ENCODE results near the gene MRC2.

MRC2 gene

DNA sequence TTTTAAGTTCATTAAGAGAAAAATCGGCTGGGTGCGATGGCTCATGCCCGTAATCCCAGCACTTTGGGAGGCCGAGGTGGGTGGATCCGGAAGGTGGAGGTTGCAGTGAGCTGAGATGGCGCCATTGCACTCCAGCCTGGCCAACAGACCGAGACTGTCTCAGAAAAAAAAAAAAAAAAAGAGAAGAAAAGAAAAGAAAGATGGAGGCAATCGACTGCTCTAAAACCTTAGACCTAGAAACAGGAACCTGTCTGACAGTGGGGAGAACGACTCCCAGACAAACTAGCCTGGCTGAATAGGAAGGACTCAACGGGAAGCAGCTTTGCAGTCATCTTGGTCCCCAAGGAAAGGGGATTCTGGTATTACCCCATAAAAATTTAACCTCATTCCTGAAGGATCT is 13.7 kb downstream of the MRC2 start:
- DNase-seq (ENCODE audit: low spot score), result no peak
- in situ Hi-C loops (cut with MboI; ENCODE audit: low sequenced_read_pairs, unreplicated experiment), result no loop called here
- TF ChIP-seq CTCF (IDR thresholded peaks at IDR 0.05; ENCODE audit: borderline replicate concordance, control extremely low read depth, extremely low read depth, insufficient read depth, missing control alignments), result no peak

DNA sequence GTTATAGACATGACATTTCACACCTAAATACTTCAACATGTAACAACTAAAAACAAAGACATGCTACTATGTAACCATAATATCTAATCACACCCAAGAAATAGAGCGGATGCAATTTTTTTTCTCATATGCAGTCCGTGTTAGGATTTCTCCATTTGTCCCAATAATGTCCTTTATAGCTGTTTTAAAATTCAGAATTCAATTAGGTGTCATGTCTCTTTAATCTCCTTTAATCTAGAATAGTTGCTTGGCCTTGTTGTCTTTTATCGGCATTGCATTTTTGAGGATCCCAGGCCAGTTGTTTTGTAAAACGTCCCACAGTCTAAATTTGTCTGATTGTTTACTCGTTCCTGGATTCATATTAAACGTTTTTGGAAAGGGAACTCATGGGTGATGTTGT is 14.5 kb downstream of the MRC2 start:
- TF ChIP-seq CTCF (IDR thresholded peaks at IDR 0.05; ENCODE audit: borderline replicate concordance, control extremely low read depth, extremely low read depth, insufficient read depth, missing control alignments), result no peak
- DNase-seq (ENCODE audit: low spot score), result no peak
- in situ Hi-C loops (cut with MboI; ENCODE audit: low sequenced_read_pairs, unreplicated experiment), result no loop called here

DNA sequence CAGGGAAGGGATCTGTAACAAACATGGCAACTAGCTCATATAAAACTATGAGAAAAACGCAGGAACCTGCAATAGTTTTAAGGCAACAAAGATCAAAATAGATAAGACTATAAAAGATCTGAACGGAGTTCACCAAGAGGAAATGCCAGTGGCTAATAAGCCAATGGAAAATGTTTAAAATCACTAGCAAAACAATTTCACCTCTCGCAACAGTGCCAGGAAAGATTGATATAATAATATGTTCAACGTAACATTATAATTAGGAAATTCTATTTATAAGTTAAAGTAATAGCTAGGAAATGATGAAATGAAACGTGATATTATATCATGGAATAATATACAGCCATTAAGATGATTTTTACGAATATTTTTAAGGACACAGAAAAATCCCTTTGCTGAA is 16.0 kb downstream of the MRC2 start:
- DNase-seq (ENCODE audit: low spot score), result no peak
- no peak for TF ChIP-seq CTCF (IDR thresholded peaks at IDR 0.05; ENCODE audit: borderline replicate concordance, control extremely low read depth, extremely low read depth, insufficient read depth, missing control alignments)
- in situ Hi-C loops (cut with MboI; ENCODE audit: low sequenced_read_pairs, unreplicated experiment), result no loop called here

DNA sequence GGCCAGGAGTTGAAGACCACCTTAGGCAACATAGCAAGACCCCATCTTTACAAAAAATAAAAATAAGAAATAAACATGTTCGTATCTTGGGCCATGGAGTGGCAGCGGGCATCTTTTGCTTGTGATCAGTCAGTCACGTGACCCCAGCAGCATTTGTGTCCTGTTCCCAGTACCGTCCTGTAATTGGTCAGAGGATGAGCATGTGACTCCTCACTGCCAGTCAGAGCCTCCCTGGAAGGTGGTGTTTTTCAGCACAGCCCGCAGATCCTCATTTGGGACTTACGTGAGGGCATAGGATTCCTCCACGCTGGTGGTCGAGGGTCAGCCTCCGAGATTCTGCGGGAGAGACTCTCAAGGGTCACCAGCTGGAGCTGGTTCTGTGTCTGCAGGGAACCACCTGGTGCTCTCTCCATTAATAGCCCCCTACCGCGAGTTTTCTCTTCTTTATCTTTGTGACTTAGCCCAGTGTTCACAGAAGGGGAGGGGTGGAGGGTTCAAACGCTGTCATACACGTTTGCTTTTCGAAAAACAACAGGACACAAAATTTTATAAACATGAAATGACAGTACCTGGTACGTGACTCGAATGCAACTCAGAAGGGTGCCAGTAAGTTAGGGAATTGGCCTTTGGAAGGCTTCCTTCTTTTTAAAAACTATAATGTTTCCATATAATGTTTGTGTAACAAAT is 17.2 kb downstream of the MRC2 start:
- TF ChIP-seq CTCF (IDR thresholded peaks at IDR 0.05; ENCODE audit: borderline replicate concordance, control extremely low read depth, extremely low read depth, insufficient read depth, missing control alignments), result no peak
- in situ Hi-C loops (cut with MboI; ENCODE audit: low sequenced_read_pairs, unreplicated experiment), result no loop called here
- no peak for DNase-seq (ENCODE audit: low spot score)

DNA sequence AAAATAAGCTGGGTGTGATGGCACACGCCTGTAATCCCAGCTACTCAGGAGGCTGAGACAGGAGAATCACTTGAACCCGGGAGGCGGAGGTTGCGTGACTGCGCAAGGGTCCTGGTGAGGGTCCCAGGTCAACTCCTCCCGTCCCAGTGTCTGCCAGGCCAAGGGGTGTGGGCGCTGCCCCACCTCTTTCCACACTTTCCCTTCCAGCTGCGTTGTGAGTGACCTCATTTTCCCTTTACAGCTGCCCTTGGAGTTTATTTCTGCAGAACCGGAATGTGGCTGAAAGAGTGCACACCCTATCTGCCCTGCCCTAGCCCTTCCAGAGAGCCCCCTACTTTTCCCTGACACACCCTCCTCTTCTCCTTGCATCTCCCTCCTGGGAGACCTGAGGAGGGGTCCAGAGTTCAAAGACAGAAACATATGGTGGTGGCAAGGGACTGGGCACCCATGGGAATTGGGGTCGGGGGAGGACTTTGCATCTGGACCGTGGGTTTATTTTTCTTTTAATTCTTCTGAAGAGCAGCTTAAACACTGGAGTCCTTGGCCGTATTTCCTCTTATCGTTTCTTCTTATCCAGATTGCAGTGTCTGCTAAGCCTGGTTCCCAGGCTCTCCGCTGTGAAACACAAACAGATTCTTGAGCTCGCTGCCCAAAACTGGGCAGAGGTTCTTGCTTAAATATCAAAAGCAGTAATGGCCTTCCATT is 20.9 kb downstream of the MRC2 start:
- DNase-seq (ENCODE audit: low spot score), result no peak
- no peak for TF ChIP-seq CTCF (IDR thresholded peaks at IDR 0.05; ENCODE audit: borderline replicate concordance, control extremely low read depth, extremely low read depth, insufficient read depth, missing control alignments)
- in situ Hi-C loops (cut with MboI; ENCODE audit: low sequenced_read_pairs, unreplicated experiment), result no loop called here

- TF ChIP-seq CTCF (IDR thresholded peaks at IDR 0.05; ENCODE audit: borderline replicate concordance, control extremely low read depth, extremely low read depth, insufficient read depth, missing control alignments), result no peak
- in situ Hi-C loops (cut with MboI; ENCODE audit: low sequenced_read_pairs, unreplicated experiment), result no loop called here
Measured at GRCh38 chr17:62648956-62649294, 21.5 kb downstream of the MRC2 start.

More at GRCh38 chr17:62648956-62649294, 21.5 kb downstream of the MRC2 start:
- DNase-seq (ENCODE audit: low spot score), result no peak

All from GM13976 (cell line).